Measurements from ENCODE around the gene MED8.

Gene MED8

GRCh38 chr1:43389326-43390313 lies at the start of gene MED8, which contains the start of gene SZT2:
Gene MED8, minus strand, starts transcription at chr1:43389800. Its CDS starts 36 bp downstream, at chr1:43389764.
Gene SZT2, plus strand, starts transcription at chr1:43389899. Its CDS starts 70 bp downstream, at chr1:43389969.
- in situ Hi-C loops (cut with MboI; ENCODE audit: low sequenced_read_pairs) = no loop called here

- in situ Hi-C loops (cut with MboI; ENCODE audit: low sequenced_read_pairs) = no loop called here
These were observed 49.5 kb upstream of the MED8 start for GRCh38 chr1:43438953-43439581.

- in situ Hi-C loops (cut with MboI; ENCODE audit: low sequenced_read_pairs) = no loop called here
These were observed 49.0 kb upstream of the MED8 start for GRCh38 chr1:43438576-43438952.

GRCh38 chr1:43438006-43438405 lies 48.4 kb upstream of the MED8 start:
- in situ Hi-C loops (cut with MboI; ENCODE audit: low sequenced_read_pairs) = no loop called here

- in situ Hi-C loops (cut with MboI; ENCODE audit: low sequenced_read_pairs) = no loop called here
These were observed 47.7 kb upstream of the MED8 start for GRCh38 chr1:43437031-43437973.

- in situ Hi-C loops (cut with MboI; ENCODE audit: low sequenced_read_pairs) = no loop called here
These were observed 46.8 kb upstream of the MED8 start for GRCh38 chr1:43436371-43436770.

GRCh38 chr1:43435146-43436145 lies 45.8 kb upstream of the MED8 start:
- in situ Hi-C loops (cut with MboI; ENCODE audit: low sequenced_read_pairs) = no loop called here

- in situ Hi-C loops (cut with MboI; ENCODE audit: low sequenced_read_pairs) = no loop called here
These were observed 44.7 kb upstream of the MED8 start for GRCh38 chr1:43434256-43434655.

- in situ Hi-C loops (cut with MboI; ENCODE audit: low sequenced_read_pairs) = no loop called here
These were observed 43.3 kb upstream of the MED8 start for GRCh38 chr1:43432907-43433306.

- in situ Hi-C loops (cut with MboI; ENCODE audit: low sequenced_read_pairs) = no loop called here
These were observed 42.7 kb upstream of the MED8 start for GRCh38 chr1:43432171-43432860.

GRCh38 chr1:43431676-43432075 lies 42.1 kb upstream of the MED8 start:
- in situ Hi-C loops (cut with MboI; ENCODE audit: low sequenced_read_pairs) = no loop called here

GRCh38 chr1:43430831-43431230 lies 41.2 kb upstream of the MED8 start:
- in situ Hi-C loops (cut with MboI; ENCODE audit: low sequenced_read_pairs) = no loop called here

- in situ Hi-C loops (cut with MboI; ENCODE audit: low sequenced_read_pairs) = no loop called here
These were observed 38.3 kb upstream of the MED8 start for GRCh38 chr1:43427941-43428340.

GRCh38 chr1:43427524-43427923 lies 37.9 kb upstream of the MED8 start:
- in situ Hi-C loops (cut with MboI; ENCODE audit: low sequenced_read_pairs) = no loop called here

- in situ Hi-C loops (cut with MboI; ENCODE audit: low sequenced_read_pairs) = no loop called here
These were observed 36.6 kb upstream of the MED8 start for GRCh38 chr1:43426221-43426620.

- in situ Hi-C loops (cut with MboI; ENCODE audit: low sequenced_read_pairs) = no loop called here
These were observed 35.4 kb upstream of the MED8 start for GRCh38 chr1:43425045-43425444.

GRCh38 chr1:43423672-43424550 lies 34.3 kb upstream of the MED8 start:
- in situ Hi-C loops (cut with MboI; ENCODE audit: low sequenced_read_pairs) = no loop called here

- in situ Hi-C loops (cut with MboI; ENCODE audit: low sequenced_read_pairs) = no loop called here
These were observed 33.5 kb upstream of the MED8 start for GRCh38 chr1:43422995-43423671.
